Erythroblast (primary cell): ENCODE data around the gene TMEM184B.

Source experiments
- DNase-seq, 2 experiments: peaks; one replicate each; lab custom pipeline; 2025; lab: John Stamatoyannopoulos, UW
- GATA1 ChIP-seq: IDR thresholded peaks from 2 replicates; pipeline ENCODE4 v1.6.1; 2011; ENCODE audit warnings: low read depth, mild to moderate bottlenecking, control low read depth, low read length, moderate library complexity
- POLR2A ChIP-seq: IDR thresholded peaks from 2 replicates; pipeline ENCODE4 v1.6.1; 2011; ENCODE audit warnings: mild to moderate bottlenecking, low read length

Gene TMEM184B

DNA sequence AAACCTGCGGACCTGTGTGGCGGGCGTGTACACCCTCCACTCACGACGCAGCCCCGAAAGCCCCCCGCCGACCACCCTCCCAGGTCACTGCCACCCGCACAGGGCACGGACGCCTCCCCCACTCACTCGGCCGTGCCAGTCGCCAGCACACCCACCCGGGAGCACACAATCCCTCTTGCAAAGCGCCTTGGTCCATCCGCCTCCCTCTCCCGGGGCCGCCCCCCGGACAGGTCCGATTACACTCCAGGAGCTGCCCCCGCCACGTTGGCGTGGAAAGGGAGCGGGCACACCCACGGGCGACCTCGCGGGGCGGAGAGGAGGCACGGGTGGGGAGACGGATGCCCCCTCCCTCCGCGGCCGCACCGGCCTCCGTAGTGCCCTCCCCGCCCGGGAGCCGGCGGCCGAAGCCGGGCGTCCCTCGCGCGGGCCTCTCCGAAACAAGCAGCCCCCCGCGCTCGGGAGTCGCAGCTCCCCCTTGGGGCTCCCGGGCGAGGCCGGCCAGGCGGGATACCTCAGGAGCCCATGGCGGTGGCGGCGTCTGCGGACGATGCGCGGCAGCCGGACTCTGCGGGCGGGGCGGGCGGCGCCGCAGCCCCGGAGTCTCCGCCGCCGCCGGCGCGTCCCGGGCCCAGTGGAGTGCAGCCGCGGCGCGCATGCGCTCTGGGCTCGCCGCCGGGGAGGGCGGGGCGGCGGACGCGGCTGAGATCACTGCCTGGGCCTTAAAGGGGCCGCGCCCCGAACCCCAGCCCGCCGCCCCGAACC lies at the start of gene TMEM184B:
Gene TMEM184B (minus strand): TSS at position 638 of the 762 bp plus-strand sequence. CDS start 25,049 bp downstream, outside the sequence.
- DNase-seq = peak; percentile 86 to 93
- TF ChIP-seq POLR2A (peak; percentile 57), GATA1 (no peak)

GRCh38 chr22:38320605-38321402 lies 48.0 kb upstream of the TMEM184B start:
- no peak for DNase-seq
- TF ChIP-seq GATA1 = no peak
- TF ChIP-seq POLR2A = no peak

DNA sequence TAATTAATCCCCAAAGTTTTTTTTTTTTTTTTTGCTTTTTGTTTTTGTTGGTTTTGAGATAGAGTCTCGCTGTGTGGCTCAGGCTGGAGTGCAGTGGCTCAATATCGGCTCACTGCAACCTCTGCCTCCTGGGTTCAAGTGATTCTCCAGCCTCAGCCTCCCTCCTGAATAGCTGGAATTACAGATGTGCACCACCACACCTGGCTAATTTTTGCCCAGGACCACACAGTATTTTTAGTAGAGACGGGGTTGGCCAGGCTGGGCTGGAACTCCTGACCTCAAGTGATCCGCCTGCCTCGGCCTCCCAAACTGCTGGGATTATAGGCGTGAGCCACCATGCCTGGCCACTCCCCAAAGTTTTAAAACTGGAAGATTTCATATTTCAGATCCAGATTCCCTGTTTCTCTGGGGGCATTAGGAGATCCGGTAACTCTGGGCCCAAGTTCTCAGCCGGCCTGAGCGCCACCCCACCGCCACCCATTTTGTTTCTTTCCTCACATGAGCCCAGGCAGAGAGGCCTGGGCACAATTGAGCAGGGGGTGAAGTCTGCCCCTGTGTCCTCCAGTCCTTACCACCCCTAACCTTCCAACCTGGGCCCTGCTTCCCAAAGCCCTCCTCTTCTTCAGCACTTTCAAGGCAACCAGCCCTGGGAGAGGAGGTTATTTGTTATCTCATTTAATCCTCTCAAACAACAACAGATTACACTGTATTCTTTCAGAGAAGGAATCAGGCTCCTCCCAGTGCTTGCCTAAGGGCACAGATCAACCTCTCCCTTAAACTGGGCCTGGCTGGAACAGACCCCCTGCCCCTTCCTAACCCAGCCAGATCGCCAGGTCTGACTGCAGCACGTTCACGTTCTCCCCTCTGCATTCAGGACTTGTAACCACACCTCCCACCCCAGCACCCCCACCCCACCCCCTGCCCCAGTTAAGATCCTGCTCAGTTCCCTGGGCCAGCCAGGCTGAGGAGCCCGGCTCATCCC lies 46.3 kb upstream of the TMEM184B start:
- no peak for DNase-seq
- TF ChIP-seq GATA1 = no peak
- no peak for TF ChIP-seq POLR2A

DNA sequence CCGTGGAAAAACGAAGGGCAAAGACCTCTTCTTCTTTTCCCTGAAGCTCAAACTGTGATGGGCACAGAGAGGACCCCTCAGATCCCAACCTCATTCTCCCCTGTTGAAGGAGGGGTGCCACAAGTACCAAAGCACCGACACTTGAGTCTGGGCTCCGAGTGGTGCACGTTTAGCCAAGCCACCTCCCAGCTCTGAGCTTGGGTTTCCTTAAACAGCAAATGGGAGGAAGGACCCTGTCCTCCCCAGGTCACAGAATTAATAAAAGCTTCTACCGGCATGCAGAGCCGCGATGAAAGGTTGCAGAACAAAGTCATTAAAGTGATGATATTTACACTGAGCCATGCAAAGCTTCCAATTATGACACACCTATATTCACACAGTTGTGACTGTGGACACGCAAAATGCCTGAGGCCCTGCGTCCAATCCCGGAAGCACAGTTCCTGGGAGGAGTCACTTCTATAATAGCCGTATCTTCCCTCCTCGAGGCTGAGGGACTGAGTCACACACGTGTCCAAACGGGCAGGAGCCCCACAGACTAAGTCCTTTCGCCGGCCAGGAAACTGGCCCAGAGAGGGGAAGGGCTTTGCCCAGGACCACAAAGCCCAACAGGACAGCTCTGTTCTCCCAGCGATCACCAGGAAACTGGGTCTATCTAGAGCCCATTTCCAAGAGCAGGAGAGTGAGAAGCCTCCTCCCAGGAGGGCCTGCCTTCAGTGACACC lies 45.3 kb upstream of the TMEM184B start:
- TF ChIP-seq GATA1 (no peak), POLR2A (peak; percentile 47)
- DNase-seq = peak; percentile 74 to 75

- DNase-seq = peak; percentile 79 to 89
- no peak for TF ChIP-seq POLR2A
- no peak for TF ChIP-seq GATA1
These were observed 44.5 kb upstream of the TMEM184B start, which contains the start of gene CSNK1E for GRCh38 chr22:38317122-38317994. Gene CSNK1E, minus strand, starts transcription at chr22:38317433. Its CDS starts 3,276 bp downstream, at chr22:38314157.

- no peak for TF ChIP-seq POLR2A
- no peak for TF ChIP-seq GATA1
- DNase-seq = peak; percentile 61 to 66
These were observed 43.7 kb upstream of the TMEM184B start for GRCh38 chr22:38316364-38317121.

- no peak for DNase-seq
- TF ChIP-seq GATA1 (no peak), POLR2A (no peak)
These were observed 43.1 kb upstream of the TMEM184B start for GRCh38 chr22:38315823-38316363.

- no peak for DNase-seq
- TF ChIP-seq GATA1 (no peak), POLR2A (no peak)
These were observed 42.4 kb upstream of the TMEM184B start for GRCh38 chr22:38314933-38315822.

GRCh38 chr22:38314051-38314932 lies 41.5 kb upstream of the TMEM184B start:
- TF ChIP-seq POLR2A (no peak), GATA1 (no peak)

More at GRCh38 chr22:38314051-38314932, 41.5 kb upstream of the TMEM184B start:
- no peak for DNase-seq
